NCI-H82 treated with DMSO at 0.1 percent for 48 hours (cell line): ENCODE data around the gene CC2D2A.

Experiments used
- DNase-seq: peaks from one replicate; lab custom pipeline; 2025; ENCODE audit not compliant: unreplicated experiment; lab: John Stamatoyannopoulos, UW

Gene CC2D2A

GRCh38 chr4:15636818-15637217 lies 167.1 kb downstream of the CC2D2A start:
- no peak for DNase-seq

- DNase-seq, result no peak
Measured at GRCh38 chr4:15638418-15638817, 168.7 kb downstream of the CC2D2A start.

GRCh38 chr4:15648600-15648999 lies 178.9 kb downstream of the CC2D2A start:
- no peak for DNase-seq

GRCh38 chr4:15649914-15650545 lies 180.3 kb downstream of the CC2D2A start:
- DNase-seq, result peak; percentile 67
